GM04503 (cell line): ENCODE data around the gene OR4D10.
"Not testable (repeated sequence)": the region's sequence is repeated elsewhere in the genome, so short reads cannot be mapped to it uniquely, and the experiment has no call there.

Experiments used
- DNase-seq: peaks from one replicate; pipeline ENCODE4 v3.0.0-alpha.2; 2012; ENCODE audit warnings: low read depth

Gene OR4D10

DNA sequence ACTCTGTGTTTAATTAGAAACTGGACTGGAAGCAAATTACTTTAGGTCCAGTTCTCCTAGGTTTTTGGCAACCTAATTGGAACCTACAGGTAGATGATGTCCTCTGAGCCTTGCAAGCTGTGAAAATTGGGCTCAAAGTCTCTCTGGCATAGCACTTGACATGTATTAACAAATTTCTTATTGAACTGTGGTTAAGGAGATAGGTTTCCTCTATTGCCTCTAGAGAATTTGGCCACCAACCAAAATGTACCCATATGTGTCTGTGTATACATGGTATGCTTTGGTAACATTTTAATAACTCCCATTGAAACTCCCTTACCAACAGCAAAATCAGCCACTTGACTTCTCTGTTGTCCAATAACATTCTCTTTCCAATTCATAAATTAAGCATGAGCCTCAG is at the start of gene OR4D10:
TSS of gene OR4D10 (plus strand) at position 301 of the 400 bp plus-strand sequence. CDS start 4,115 bp downstream, outside the sequence.
- no peak for DNase-seq

GRCh38 chr11:59423835-59424234 is 49.3 kb upstream of the OR4D10 start:
- no peak for DNase-seq

DNA sequence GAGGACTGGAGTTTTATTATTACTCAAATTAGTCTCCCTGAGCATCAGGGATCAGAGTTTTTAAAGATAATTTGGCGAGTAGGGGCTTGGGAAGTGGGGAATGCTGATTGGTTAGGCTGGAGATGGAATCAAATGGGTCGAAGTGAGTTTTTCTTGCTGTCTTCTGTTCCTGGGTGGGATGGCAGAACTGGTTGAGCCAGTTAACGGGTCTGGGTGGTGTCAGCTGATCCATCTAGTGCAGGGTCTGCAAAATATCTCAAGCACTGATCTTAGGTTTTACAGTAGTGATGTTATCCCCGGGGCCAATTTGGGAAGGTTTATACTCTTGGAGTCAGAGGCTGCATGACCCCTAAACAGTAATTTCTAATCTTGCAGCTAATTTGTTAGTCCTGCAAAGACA is 48.0 kb upstream of the OR4D10 start:
- no peak for DNase-seq

GRCh38 chr11:59426361-59427067 is 46.6 kb upstream of the OR4D10 start, which contains the start of gene OR5A2:
OR5A2 (minus strand) TSS chr11:59426413; CDS start chr11:59422953, 3,460 bp downstream.
- no peak for DNase-seq

GRCh38 chr11:59427068-59427382 is 46.1 kb upstream of the OR4D10 start:
- no peak for DNase-seq

DNA sequence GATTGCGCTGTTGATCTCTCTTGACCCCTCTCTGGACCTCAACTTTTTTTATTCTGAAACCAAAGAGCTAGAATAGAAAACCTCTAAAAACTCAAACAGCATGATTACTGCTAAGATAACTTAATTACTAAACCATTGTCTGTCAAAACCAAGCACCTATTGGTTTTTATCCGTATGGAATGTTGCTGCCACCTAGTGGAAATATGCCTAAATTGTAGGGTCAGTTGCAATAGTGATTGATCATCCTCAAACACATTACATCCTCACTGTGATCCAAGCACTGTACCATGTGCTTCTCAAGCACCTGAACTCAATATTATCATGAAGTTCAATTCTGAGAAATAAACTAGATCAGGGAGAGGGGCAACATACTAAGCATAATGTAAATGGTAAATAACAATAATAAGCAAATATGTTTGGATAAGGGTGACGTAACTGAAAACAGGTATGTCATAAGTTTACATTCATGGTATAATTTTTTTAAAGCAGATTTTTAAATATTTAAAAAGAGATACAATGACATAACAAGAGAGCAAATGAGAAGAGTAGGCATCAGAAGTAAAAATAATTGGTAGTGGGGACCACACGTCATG is 43.1 kb upstream of the OR4D10 start:
- peak; percentile 2 for DNase-seq

- no peak for DNase-seq
Measured at GRCh38 chr11:59436169-59436568, 36.9 kb upstream of the OR4D10 start, which contains the start of gene OR5A1. OR5A1 (plus strand) TSS chr11:59436469; CDS start chr11:59443169, 6,700 bp downstream.

DNA sequence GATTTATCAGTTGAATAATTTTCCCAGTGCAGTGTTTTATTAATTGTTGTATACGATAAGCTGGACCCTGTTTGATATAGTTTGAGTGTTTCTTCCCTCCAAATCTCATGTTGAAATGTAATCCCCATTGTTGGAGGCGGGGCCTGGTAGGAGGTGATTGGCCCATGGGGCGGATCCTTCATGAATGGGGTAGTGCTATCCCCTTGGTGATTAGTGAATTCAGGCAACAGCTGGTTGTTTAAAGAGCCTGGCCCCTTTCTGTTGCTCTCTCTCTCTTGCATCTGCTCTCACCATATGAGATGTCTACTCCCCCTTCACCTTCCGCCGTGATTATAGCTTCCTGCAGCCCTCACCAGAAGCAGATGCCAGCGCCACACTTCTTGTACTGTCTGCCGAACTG is 35.3 kb upstream of the OR4D10 start:
- DNase-seq: no peak

DNA sequence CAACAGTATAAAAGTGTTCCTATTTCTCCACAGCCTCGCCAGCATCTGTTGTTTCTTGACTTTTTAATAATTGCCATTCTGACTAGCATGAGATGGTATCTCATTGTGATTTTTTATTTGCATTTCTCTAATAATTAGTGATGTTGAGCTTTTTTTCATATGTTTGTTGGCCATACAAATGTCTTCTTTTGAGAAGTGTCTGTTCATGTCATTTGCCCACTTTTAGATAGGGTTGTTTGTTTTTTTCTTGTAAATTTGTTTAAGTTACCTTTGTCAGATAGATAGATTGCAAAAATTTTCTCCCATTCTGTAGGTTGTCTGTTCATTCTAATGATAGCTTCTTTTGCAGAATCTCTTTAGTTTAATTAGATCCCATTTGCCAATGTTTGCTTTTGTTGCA is 27.5 kb upstream of the OR4D10 start:
- DNase-seq: not testable (repeated sequence)

DNA sequence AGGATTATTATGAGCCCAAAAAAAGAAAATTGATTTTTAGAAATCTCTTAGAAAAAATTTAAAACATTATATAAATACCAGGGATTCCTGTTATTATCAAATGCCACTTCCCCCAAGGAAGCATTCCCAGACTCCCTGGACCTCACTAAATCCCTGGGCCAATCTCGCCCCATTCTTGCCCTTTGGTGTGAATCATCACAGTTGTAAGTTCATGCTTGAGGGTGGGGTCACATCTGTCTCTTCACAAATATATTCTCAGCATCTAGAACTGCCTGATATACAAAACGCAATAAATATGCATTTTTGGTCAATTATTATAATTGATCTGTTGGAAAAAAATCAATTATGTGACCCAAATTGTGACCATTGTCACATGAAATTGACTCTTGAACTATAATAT is 24.6 kb upstream of the OR4D10 start:
- no peak for DNase-seq

DNA sequence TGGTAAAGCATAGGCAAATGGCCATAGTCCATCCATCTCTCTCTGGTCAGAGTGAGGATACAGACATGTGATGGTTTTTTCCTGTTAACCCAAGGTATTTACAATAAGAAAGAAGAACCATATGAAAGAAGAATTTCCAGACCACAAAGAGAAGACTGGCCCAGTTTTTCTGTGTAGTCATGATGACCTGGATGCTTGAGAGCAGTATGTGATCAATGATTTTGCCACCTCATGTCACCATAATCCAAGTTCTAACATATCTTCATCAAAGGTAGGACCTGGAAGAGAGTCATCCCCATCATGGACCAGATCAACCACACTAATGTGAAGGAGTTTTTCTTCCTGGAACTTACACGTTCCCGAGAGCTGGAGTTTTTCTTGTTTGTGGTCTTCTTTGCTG is 16.5 kb upstream of the OR4D10 start, which contains the start of gene OR4D6:
TSS of gene OR4D6 (plus strand) at position 301 of the 400 bp plus-strand sequence. CDS start at position 301, 0 bp downstream.
- DNase-seq: no peak

GRCh38 chr11:59459916-59460315 is 13.2 kb upstream of the OR4D10 start:
- no peak for DNase-seq

- DNase-seq: peak; percentile 7
Measured at GRCh38 chr11:59463190-59463641, 9.9 kb upstream of the OR4D10 start.

DNA sequence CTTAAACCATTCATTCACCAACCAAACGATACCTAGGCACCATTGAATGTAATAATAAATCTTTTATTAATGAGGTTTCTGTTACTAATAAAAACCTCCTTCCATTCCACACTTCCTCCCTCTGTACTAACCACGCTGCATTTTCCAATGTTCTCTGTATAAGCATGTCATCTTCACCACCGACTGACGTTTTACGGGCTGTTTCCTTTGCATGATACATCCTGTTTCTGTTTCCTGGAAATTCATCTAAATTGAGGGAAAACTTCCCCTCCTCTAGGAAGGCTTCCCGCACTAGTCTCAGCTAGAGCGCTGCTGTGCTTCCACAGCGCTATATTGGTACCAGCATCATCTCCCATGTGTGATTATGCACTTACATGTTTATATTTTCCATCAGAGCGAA is 2.1 kb downstream of the OR4D10 start:
- DNase-seq: no peak

DNA sequence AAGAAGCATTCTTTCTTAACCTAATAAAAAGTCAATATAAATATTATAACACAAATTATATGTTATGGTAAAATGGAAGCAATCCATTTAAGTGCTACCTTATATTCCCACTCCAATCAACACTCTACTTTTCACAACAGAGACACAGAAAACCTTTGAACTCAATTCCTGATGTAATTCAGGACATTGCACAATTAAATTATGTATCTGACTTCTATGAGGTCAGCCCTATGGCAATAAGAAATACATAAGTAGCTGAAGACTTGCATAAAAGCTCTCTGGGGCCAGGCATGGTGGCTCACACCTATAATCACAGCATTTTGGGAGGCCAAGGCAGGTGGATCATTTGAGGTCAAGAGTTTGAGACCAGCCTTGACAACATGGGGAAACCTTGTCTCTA is 6.8 kb downstream of the OR4D10 start:
- DNase-seq: no peak

DNA sequence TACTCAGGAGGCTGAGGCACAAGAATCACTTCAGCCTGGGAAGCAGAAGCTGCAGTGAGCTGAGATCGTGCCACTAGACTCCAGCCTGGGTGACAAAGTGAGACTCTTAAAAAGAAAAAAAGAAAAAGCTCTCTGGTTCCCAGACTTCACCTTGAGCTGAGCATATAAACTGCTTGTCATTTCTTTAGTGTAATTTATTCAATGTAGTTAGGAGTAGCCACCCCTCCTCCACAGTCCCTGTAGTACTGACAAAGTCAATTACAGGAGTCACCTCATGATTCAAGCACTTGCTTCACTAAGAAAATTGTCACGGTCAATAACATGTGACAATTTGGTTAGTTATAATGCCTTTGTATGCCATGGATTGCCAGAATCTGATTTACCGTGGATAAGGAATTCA is 7.2 kb downstream of the OR4D10 start:
- DNase-seq: no peak

- no peak for DNase-seq
Measured at GRCh38 chr11:59501931-59502330, 28.8 kb downstream of the OR4D10 start.

GRCh38 chr11:59503276-59503675 is 30.2 kb downstream of the OR4D10 start, which contains the start of gene OR4D11:
OR4D11 (plus strand) TSS chr11:59503576; CDS start chr11:59503576, 0 bp downstream.
- no peak for DNase-seq

GRCh38 chr11:59510941-59511589 is 38.0 kb downstream of the OR4D10 start, which contains the start of gene OR4D9:
OR4D9 (plus strand) TSS chr11:59511539; CDS start chr11:59514913, 3,374 bp downstream.
- no peak for DNase-seq

DNA sequence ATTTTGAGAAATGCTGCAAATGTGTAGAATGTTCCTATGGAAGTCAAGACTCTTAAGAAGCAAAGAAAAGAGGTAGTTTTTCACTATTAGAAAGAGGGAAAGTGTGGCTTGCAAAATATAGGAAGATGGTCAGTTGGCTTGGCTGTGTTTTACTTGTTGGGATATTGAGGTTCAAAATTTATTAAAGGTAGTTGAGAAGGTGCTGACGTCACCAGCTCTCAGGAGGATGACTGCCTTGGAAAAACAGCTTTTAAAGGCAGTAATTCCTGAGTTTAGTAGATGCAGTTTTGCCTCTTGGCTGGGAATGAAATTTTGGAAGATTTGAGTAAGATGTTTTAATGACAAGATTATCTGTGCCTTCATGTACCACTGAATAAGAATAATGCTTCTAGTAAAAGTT is 38.6 kb downstream of the OR4D10 start:
- DNase-seq: no peak

DNA sequence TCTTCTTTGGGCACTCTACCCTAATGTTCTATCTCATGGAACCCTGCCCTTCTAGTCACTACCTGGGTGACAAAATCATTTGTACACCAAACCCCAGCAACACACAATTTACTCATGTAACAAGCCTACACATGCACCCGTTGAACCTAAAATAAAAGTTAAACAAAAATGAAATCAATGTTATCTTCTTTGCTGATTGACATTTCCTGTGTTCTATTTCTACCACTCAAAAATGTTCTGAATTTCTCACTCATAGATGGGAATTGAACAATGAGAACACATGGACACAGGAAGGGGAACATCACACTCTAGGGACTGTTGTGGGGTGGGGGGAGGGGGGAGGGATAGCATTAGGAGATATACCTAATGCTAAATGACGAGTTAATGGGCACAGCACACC is 47.0 kb downstream of the OR4D10 start:
- DNase-seq: not testable (repeated sequence)

- DNase-seq: no peak
Measured at GRCh38 chr11:59520741-59521140, 47.6 kb downstream of the OR4D10 start.

DNA sequence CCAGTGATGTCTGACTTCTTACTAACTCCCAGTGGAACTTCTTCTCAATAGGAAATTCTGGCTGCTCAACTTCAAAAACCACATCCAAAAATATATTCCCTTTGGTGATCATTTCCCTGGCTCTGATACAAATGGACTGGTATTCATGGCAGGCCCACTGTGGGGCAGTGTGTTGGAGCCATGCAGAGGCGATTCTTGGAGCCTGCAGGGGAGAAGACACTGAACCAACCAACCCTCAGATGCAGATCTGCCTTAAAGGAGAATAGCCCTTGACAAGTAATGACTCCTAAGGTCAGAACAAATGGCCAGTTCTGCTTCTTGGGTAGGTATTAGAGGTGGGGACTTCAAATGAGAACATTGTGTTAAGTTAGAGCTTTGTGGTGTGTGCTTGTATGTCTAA is 50.4 kb downstream of the OR4D10 start:
- DNase-seq: no peak
